Glutamatergic neuron (in vitro differentiated cells): ENCODE results near the gene PPP2R5D. TPM values are rescaled to one million over a fixed set of nuclear protein-coding genes. Genes with fewer than 3 reads are reported as not detected.

Experiments used
- DNase-seq: peaks from one replicate; pipeline ENCODE4 v3.0.0; 2022
- H3K27ac Mint-ChIP-seq: one replicate; pipeline ENCODE4 v1.8.0; 2020; ENCODE audit warnings: mild to moderate bottlenecking, mixed read lengths, inconsistent platforms; ENCODE audit not compliant: unreplicated experiment
- H3K27me3 Mint-ChIP-seq: one replicate; pipeline ENCODE4 v1.8.0; 2020; ENCODE audit warnings: mild to moderate bottlenecking, moderate library complexity, mixed read lengths, inconsistent platforms; ENCODE audit not compliant: unreplicated experiment
- H3K36me3 Mint-ChIP-seq: one replicate; pipeline ENCODE4 v1.8.0; 2020; ENCODE audit warnings: mild to moderate bottlenecking, mixed read lengths, inconsistent platforms; ENCODE audit not compliant: unreplicated experiment
- H3K4me1 Mint-ChIP-seq: one replicate; pipeline ENCODE4 v1.8.0; 2020; ENCODE audit warnings: mild to moderate bottlenecking, low read depth, mixed read lengths, inconsistent platforms; ENCODE audit not compliant: unreplicated experiment
- H3K4me3 Mint-ChIP-seq: one replicate; pipeline ENCODE4 v1.8.0; 2020; ENCODE audit warnings: mild to moderate bottlenecking, mixed read lengths, inconsistent platforms; ENCODE audit not compliant: unreplicated experiment
- H3K9me3 Mint-ChIP-seq: one replicate; pipeline ENCODE4 v1.8.0; 2020; ENCODE audit warnings: mild to moderate bottlenecking, moderate library complexity, mixed read lengths, inconsistent platforms; ENCODE audit not compliant: unreplicated experiment
- total RNA-seq: library from RNA; stranded (reverse); fragmentation: NEBNext Ultra II Directional; extraction: Animal tissue kit (Norgen Biotek cat#: 25700); gene quantifications from one replicate; pipeline ENCODE4 v1.2.1, GENCODE V29; 2021; ENCODE audit not compliant: unreplicated experiment
- TF ChIP-seq, protein P1 (sequence below): fragments of 200-600 bp; sonication (generic); IDR thresholded peaks from one replicate; pipeline ENCODE4 v1.5.0; 2021; ENCODE audit not compliant: partially characterized antibody, unreplicated experiment

Gene PPP2R5D
- total RNA-seq, 1 donor from 2014 or later, result 59.1 TPM

DNA sequence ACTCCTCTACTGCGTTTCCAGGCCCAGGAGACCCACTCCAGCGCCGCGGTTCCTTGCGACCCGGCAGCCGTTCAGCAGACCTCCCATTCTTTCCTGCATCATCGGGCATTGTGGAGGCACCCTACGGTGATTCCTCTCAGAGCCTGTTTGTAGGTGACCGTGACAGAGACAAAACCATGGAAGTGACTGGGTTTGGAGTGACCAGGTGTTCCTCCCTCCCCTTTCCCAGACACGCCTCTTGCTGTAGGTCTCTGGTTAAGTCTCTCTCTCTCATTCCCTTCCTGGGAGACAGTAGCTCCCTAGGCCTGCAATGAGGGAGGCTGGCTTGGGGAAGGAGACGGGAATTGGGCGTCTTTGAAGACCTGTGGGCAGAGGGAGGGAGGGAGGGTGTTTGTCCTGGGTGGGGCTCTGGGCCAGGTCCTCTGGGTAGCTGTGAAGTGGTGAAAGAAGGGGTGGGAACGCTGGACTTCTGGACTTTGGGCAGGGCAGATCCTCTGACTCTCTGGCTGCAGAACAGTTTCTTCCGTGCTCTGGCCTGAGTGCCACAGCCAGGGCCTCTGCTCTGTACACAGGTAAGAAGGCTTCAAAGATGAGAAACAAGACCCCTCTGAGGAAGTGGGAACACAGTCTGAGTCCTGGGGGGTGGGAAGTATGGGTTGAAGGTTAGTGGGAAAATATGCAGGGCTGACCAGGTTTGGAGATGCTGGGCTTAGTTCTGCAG, 75.8 kb downstream of the PPP2R5D start:
- DNase-seq, result no peak
- Mint-ChIP-seq H3K27ac (peak overlapping the region; percentile 95), H3K4me1 (peaks cover 9% of the 10 kb centered on the region), H3K27me3 (no peaks in the 10 kb centered on the region), H3K36me3 (no peaks in the 10 kb centered on the region), H3K9me3 (peaks cover 14% of the 10 kb centered on the region), H3K4me3 (peak overlapping the region; percentile 94)
- TF ChIP-seq, protein P1, sequence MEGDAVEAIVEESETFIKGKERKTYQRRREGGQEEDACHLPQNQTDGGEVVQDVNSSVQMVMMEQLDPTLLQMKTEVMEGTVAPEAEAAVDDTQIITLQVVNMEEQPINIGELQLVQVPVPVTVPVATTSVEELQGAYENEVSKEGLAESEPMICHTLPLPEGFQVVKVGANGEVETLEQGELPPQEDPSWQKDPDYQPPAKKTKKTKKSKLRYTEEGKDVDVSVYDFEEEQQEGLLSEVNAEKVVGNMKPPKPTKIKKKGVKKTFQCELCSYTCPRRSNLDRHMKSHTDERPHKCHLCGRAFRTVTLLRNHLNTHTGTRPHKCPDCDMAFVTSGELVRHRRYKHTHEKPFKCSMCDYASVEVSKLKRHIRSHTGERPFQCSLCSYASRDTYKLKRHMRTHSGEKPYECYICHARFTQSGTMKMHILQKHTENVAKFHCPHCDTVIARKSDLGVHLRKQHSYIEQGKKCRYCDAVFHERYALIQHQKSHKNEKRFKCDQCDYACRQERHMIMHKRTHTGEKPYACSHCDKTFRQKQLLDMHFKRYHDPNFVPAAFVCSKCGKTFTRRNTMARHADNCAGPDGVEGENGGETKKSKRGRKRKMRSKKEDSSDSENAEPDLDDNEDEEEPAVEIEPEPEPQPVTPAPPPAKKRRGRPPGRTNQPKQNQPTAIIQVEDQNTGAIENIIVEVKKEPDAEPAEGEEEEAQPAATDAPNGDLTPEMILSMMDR, result no peak

DNA sequence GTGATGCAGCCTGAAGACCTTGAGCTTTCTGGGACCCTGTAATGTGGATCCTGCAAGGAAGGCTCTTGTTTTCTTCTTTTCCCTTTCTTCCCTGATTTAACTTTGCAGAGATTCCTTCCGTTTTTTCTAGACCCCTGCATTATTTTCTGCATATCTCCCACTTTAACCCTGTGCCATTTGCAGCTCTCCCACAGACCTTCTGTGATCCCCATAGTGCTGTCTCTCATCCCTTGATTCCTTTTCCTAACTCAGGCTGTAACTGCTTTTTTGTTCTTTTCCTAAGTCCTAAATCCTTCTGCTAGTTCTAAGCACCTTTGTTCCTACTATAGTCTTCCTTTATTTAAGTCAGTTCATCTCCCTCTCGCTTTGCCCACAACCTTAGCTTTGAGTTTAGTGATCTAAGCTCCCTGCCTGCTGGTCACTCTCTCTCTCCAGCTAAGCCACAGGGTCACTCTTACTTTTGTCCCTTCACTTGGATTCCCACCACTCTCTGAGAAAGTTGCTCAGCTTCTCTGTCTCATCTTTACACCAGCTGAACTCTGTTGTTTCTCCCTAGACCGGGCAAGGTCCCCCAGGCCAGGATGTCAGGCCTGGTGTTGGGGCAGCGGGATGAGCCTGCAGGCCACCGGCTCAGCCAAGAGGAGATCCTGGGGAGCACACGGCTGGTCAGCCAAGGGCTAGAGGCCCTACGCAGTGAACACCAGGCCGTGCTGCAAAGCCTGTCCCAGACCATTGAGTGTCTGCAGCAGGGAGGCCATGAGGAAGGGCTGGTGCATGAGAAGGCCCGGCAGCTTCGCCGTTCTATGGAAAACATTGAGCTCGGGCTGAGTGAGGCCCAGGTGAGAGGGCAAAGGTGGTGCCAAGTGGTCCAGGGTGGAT, 76.6 kb downstream of the PPP2R5D start:
- Mint-ChIP-seq H3K4me3 (peak overlapping the region; percentile 94), H3K9me3 (peaks cover 14% of the 10 kb centered on the region), H3K27me3 (no peaks in the 10 kb centered on the region), H3K27ac (peak overlapping the region; percentile 21), H3K36me3 (no peaks in the 10 kb centered on the region), H3K4me1 (peaks cover 9% of the 10 kb centered on the region)
- no peak for DNase-seq
- TF ChIP-seq, protein P1, result no peak

DNA sequence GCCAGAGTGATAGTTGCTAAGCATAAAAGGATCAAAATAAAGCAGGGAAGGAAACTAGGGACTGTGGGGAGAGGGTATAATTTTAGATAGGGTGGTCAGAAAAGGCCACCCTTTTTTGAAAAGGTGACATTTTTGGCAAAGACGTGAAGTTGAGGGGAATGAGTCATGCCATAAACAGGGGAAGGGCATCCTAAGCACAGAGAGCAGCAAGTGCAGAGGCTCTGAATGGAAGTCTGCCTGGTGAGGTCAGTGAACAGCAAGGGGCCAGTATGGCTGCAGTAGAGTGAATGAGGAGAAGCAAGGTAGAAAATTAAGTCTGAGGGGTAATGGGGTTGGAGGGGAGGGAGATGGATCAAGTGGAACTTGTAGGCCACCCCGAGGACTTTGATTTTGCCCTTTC, 77.5 kb downstream of the PPP2R5D start:
- Mint-ChIP-seq H3K4me3 (no peak overlapping the region), H3K9me3 (peaks cover 14% of the 10 kb centered on the region), H3K4me1 (peaks cover 9% of the 10 kb centered on the region), H3K27ac (no peak overlapping the region), H3K27me3 (no peaks in the 10 kb centered on the region), H3K36me3 (no peaks in the 10 kb centered on the region)
- no peak for DNase-seq
- TF ChIP-seq, protein P1, result no peak

Other genes starting within 250 kb of the PPP2R5D start
- 35.2 TPM for gene TBCC, start 238.5 kb upstream of the PPP2R5D start, total RNA-seq
- 11.0 TPM for gene BICRAL, start 202.5 kb upstream of the PPP2R5D start, total RNA-seq
- gene RPL7L1, start 105.0 kb upstream of the PPP2R5D start, total RNA-seq, result 80.2 TPM
- gene PTCRA, start 68.5 kb upstream of the PPP2R5D start, total RNA-seq, result not detected
- 36.8 TPM for gene CNPY3, start 55.1 kb upstream of the PPP2R5D start, total RNA-seq
- 0.54 TPM for gene GNMT, start 23.8 kb upstream of the PPP2R5D start, total RNA-seq
- gene PEX6, start 5.4 kb upstream of the PPP2R5D start, total RNA-seq, result 13.8 TPM
- 42.7 TPM for gene MEA1, start 29.4 kb downstream of the PPP2R5D start, total RNA-seq
- gene KLHDC3, start 29.7 kb downstream of the PPP2R5D start, total RNA-seq, result 119 TPM
- 109 TPM for gene RRP36, start 37.1 kb downstream of the PPP2R5D start, total RNA-seq
- gene CUL7, start 69.3 kb downstream of the PPP2R5D start, total RNA-seq, result 43.3 TPM
- 50.5 TPM for gene MRPL2, start 74.9 kb downstream of the PPP2R5D start, total RNA-seq
- gene KLC4, start 75.1 kb downstream of the PPP2R5D start, total RNA-seq, result 62.3 TPM
- 166 TPM for gene PTK7, start 91.7 kb downstream of the PPP2R5D start, total RNA-seq
- gene SRF, start 186.7 kb downstream of the PPP2R5D start, total RNA-seq, result 20.7 TPM
- gene CUL9, start 197.6 kb downstream of the PPP2R5D start, total RNA-seq, result 51.6 TPM
- 3.5 TPM for gene DNPH1, start 244.9 kb downstream of the PPP2R5D start, total RNA-seq